HEK293T (cell line): ENCODE data around the gene TINAGL1.

ENCODE experiments used
- ARNT ChIP-seq: fragments of 450-650 bp; IDR thresholded peaks from 2 replicates; pipeline ENCODE4 v1.6.1; 2017; ENCODE audit warnings: mild to moderate bottlenecking
- BHLHE40 ChIP-seq: fragments of 450-650 bp; IDR thresholded peaks from 2 replicates; pipeline ENCODE4 v1.6.1; 2016; ENCODE audit warnings: mild to moderate bottlenecking, moderate library complexity, borderline replicate concordance
- CTBP1 ChIP-seq: fragments of 450-650 bp; IDR thresholded peaks from 2 replicates; pipeline ENCODE4 v1.6.1; 2016; ENCODE audit warnings: borderline replicate concordance
- ELF4 ChIP-seq: fragments of 450-650 bp; IDR thresholded peaks from 2 replicates; pipeline ENCODE4 v1.6.1; 2017; ENCODE audit warnings: antibody characterized with exemption
- FOXA1 ChIP-seq: fragments of 450-650 bp; IDR thresholded peaks from 2 replicates; pipeline ENCODE4 v1.6.1; 2016; ENCODE audit warnings: mild to moderate bottlenecking
- FOXK2 ChIP-seq: fragments of 450-650 bp; IDR thresholded peaks from 2 replicates; pipeline ENCODE4 v1.6.1; 2016; ENCODE audit warnings: mild to moderate bottlenecking
- FOXM1 ChIP-seq: fragments of 450-650 bp; IDR thresholded peaks from 2 replicates; pipeline ENCODE4 v1.6.1; 2017; ENCODE audit warnings: mild to moderate bottlenecking, borderline replicate concordance
- L3MBTL2 ChIP-seq: fragments of 450-650 bp; conservative IDR thresholded peaks from 2 replicates; pipeline ENCODE4 v1.6.1; 2016; ENCODE audit warnings: mild to moderate bottlenecking
- ZNF384 ChIP-seq: fragments of 450-650 bp; IDR thresholded peaks from 2 replicates; pipeline ENCODE4 v1.6.1; 2016

DNA sequence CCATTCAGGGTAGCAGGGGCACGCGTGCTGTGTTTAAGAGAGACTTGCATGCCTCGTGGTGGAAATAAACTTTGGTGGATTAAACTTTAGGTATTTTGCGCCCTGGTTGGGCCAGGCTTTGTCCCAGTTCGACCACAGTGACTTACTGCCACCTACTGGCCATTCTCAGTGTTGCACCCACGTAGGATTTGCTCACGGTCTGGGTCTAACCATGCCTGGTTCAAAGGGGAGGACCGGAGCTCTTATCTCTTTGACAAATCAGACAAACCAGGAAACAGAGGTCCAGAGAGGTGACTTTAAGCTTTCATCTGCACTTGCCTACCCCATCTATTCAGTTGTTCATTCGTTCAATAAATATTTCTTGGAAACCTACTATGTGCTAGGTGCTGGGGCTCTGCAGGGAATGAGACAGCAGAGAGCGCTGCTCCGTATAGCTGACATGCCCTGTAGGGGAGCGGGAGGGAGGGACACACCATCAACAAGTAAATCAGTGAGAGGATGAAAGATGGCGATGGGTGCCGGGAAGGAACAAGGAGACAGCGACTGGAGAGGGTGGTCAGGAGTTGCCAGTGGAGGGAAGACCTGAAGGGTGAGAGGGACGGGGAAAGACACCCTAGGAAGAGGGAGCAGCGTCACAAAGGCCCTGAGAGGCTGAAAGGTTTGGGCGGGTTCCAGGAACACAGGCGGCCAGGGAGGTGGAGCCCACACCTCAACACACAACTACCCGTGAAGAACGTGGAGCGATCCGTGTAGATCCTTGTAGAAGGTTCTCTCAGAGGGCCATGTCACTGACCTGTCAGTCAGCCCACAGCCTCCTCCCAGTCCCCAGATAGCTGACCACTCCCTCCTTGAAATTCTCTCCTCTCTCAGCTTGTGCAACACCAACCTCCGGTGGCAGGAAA, 27.2 kb upstream of the TINAGL1 start:
- TF ChIP-seq L3MBTL2, result peak; percentile 5; the same call in 1 of the 2 replicates
- TF ChIP-seq ARNT, result no peak
- peak; percentile 19; the same call in 1 of the 2 replicates for TF ChIP-seq BHLHE40
- TF ChIP-seq FOXA1, result no peak
- TF ChIP-seq CTBP1, result no peak
- TF ChIP-seq FOXK2, result no peak
- TF ChIP-seq ELF4, result no peak
- no peak for TF ChIP-seq ZNF384
- TF ChIP-seq FOXM1, result no peak
